Measurements from ENCODE around the gene DHCR24.

The DHCR24 gene

DNA sequence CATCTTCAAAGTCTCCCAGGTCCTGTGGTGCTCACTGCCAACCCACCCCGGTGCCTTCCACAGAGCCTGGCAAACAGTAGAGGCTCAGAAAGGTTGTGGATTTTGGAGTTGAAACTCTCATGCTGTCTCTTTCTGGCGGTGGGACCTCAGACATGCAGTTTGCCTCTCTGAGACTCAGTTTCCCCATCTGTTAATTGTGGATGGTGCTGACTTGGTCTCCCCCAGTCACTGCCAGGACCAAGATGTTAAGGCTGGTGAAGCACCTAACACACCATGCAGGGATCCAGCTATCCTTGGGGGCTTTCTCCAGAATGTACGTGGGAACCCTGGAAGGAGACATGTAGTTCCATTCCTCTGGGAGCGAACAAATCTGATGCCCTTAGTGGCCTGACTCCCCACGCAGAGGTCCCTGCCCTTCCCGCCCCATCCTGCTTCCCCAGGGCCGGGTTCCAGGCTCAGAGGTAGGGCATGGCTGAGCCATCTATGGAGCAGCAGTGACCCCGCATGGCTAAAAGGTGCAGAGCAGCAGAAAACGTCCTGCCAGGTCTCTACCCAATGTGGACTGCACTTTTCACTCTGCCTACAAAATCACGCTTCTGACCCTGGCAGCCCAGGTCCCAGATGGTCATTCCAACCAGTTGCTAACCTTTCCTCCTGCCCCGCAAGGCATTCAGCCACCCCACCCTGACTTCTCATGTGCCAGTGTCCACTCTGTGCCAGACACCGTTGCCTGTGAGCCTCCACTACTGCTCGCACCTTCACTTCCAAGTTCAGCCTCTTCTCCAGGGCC lies 76.6 kb downstream of the DHCR24 start:
- Histone ChIP-seq H3K9me3 (ENCODE audit: low read length) (no peaks in the 10 kb centered on the region), H3K27ac (ENCODE audit: low read depth, low read length, poor library complexity, severe bottlenecking) (no peak overlapping the region), H3K36me3 (ENCODE audit: insufficient read depth, low read length) (no peaks in the 10 kb centered on the region), H3K4me2 (ENCODE audit: low read length) (no peak overlapping the region), H4K20me1 (ENCODE audit: insufficient read depth, low read length) (no peaks in the 10 kb centered on the region), H2AFZ (ENCODE audit: low read length) (no peak overlapping the region), H3K4me3 (ENCODE audit: low read depth, low read length, poor library complexity, severe bottlenecking) (no peak overlapping the region), H3K4me1 (ENCODE audit: insufficient read depth, low read length, severe bottlenecking) (no peaks in the 10 kb centered on the region), H3K9me2 (ENCODE audit: low read depth, low read length) (no peaks in the 10 kb centered on the region), H3K9ac (ENCODE audit: low read length) (no peak overlapping the region), H3K27me3 (ENCODE audit: insufficient read depth, low read length) (no peaks in the 10 kb centered on the region), H3K79me2 (ENCODE audit: insufficient read depth, low read length) (no peaks in the 10 kb centered on the region), H3F3A (ENCODE audit: insufficient read depth, low read length) (no peaks in the 10 kb centered on the region)
- TF ChIP-seq, protein P1, sequence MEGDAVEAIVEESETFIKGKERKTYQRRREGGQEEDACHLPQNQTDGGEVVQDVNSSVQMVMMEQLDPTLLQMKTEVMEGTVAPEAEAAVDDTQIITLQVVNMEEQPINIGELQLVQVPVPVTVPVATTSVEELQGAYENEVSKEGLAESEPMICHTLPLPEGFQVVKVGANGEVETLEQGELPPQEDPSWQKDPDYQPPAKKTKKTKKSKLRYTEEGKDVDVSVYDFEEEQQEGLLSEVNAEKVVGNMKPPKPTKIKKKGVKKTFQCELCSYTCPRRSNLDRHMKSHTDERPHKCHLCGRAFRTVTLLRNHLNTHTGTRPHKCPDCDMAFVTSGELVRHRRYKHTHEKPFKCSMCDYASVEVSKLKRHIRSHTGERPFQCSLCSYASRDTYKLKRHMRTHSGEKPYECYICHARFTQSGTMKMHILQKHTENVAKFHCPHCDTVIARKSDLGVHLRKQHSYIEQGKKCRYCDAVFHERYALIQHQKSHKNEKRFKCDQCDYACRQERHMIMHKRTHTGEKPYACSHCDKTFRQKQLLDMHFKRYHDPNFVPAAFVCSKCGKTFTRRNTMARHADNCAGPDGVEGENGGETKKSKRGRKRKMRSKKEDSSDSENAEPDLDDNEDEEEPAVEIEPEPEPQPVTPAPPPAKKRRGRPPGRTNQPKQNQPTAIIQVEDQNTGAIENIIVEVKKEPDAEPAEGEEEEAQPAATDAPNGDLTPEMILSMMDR (IDR thresholded peaks at IDR 0.05; ENCODE audit: low read length), result peak; percentile 78
- no peak for TF ChIP-seq EZH2 (IDR thresholded peaks at IDR 0.05; ENCODE audit: borderline replicate concordance, low read length)

DNA sequence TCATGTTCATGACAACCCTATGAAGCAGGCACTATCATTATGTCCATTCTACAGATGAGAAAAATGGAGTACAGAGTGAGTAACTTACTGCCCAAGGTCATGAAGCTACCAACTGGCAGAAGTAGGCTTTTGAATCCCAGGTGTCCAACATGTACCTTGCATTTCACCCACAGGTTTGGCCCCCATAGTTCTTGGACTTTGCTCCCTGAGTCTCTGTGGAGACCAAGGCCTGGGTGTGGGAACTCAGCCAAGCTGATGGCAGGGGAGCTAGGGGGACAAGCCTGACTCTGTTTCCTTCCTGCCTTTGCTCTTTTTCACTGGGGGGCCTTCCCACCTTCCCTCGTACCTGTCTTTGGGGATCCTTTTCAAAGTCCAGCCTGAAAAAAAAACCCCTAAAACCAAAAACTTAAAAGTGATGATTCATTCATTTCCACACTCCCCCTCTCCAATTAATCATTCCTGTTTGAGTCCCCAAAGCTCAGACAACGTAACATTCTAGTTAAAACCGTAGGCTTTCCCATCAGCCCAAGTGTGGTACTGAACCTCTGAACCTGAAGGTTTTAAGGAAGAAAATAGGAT lies 77.4 kb downstream of the DHCR24 start:
- H3K9me3 ChIP-seq (ENCODE audit: low read length), result no peaks in the 10 kb centered on the region
- H3K4me1 ChIP-seq (ENCODE audit: insufficient read depth, low read length, severe bottlenecking), result no peaks in the 10 kb centered on the region
- H3K36me3 ChIP-seq (ENCODE audit: insufficient read depth, low read length), result no peaks in the 10 kb centered on the region
- no peaks in the 10 kb centered on the region for H3K79me2 ChIP-seq (ENCODE audit: insufficient read depth, low read length)
- TF ChIP-seq EZH2 (IDR thresholded peaks at IDR 0.05; ENCODE audit: borderline replicate concordance, low read length), result no peak
- TF ChIP-seq, protein P1 (IDR thresholded peaks at IDR 0.05; ENCODE audit: low read length), result no peak
- no peaks in the 10 kb centered on the region for H3F3A ChIP-seq (ENCODE audit: insufficient read depth, low read length)
- no peak overlapping the region for H3K9ac ChIP-seq (ENCODE audit: low read length)
- H3K4me3 ChIP-seq (ENCODE audit: low read depth, low read length, poor library complexity, severe bottlenecking), result no peak overlapping the region
- H3K27me3 ChIP-seq (ENCODE audit: insufficient read depth, low read length), result no peaks in the 10 kb centered on the region
- H3K27ac ChIP-seq (ENCODE audit: low read depth, low read length, poor library complexity, severe bottlenecking), result no peak overlapping the region
- no peaks in the 10 kb centered on the region for H4K20me1 ChIP-seq (ENCODE audit: insufficient read depth, low read length)
- H3K4me2 ChIP-seq (ENCODE audit: low read length), result no peak overlapping the region
- H3K9me2 ChIP-seq (ENCODE audit: low read depth, low read length), result no peaks in the 10 kb centered on the region
- no peak overlapping the region for H2AFZ ChIP-seq (ENCODE audit: low read length)

DNA sequence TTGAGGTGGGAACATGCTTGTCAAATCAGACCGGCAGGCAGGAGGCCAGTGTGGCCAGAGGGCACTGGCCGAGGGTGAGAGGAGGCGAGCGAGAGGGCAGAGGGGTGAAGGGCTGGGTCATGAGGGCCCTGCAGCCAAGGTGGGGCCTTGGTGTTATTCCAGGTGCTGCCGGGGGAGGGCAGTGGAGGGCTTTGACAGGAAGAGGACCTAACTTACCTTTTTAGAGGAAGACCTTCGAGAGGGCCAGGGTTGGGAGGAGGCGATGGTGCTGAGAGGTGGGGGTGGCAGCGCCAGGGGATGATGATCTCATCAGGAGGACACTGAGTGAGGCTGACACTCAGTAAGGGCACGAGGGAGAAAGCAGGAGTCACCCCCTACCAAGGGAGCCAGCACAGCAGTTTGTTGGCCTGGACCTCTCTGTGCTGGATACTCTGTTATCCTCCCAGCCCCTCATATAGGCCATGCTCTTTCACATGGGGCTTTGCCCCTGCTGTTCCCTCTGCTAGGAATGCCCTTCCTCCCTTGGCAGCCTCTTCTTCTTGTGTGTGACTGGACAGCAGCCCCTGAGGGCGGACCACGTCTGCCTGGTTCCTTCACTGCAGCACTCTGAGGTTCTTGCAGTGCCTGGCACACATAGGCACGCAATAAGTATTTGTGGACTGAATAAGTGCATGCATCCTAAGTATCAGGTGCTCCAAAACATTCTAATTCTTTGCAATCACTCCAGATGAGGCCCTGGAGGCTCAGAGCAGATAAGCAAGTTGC lies 78.4 kb downstream of the DHCR24 start:
- no peaks in the 10 kb centered on the region for H3K9me3 ChIP-seq (ENCODE audit: low read length)
- H3F3A ChIP-seq (ENCODE audit: insufficient read depth, low read length), result no peaks in the 10 kb centered on the region
- H3K27me3 ChIP-seq (ENCODE audit: insufficient read depth, low read length), result no peaks in the 10 kb centered on the region
- no peak overlapping the region for H3K9ac ChIP-seq (ENCODE audit: low read length)
- no peak for TF ChIP-seq EZH2 (IDR thresholded peaks at IDR 0.05; ENCODE audit: borderline replicate concordance, low read length)
- TF ChIP-seq, protein P1 (IDR thresholded peaks at IDR 0.05; ENCODE audit: low read length), result no peak; the same call in 1 of the 2 replicates
- no peak overlapping the region for H3K27ac ChIP-seq (ENCODE audit: low read depth, low read length, poor library complexity, severe bottlenecking)
- no peak overlapping the region for H3K4me3 ChIP-seq (ENCODE audit: low read depth, low read length, poor library complexity, severe bottlenecking)
- H4K20me1 ChIP-seq (ENCODE audit: insufficient read depth, low read length), result no peaks in the 10 kb centered on the region
- no peaks in the 10 kb centered on the region for H3K9me2 ChIP-seq (ENCODE audit: low read depth, low read length)
- no peaks in the 10 kb centered on the region for H3K36me3 ChIP-seq (ENCODE audit: insufficient read depth, low read length)
- H2AFZ ChIP-seq (ENCODE audit: low read length), result no peak overlapping the region
- no peak overlapping the region for H3K4me2 ChIP-seq (ENCODE audit: low read length)
- no peaks in the 10 kb centered on the region for H3K4me1 ChIP-seq (ENCODE audit: insufficient read depth, low read length, severe bottlenecking)
- H3K79me2 ChIP-seq (ENCODE audit: insufficient read depth, low read length), result no peaks in the 10 kb centered on the region
